ENCODE data around the gene SFXN5.

Gene SFXN5

GRCh38 chr2:72991439-72991725 is 80.1 kb downstream of the SFXN5 start:
- DNase-seq = no peak

- DNase-seq = no peak
Observed at GRCh38 chr2:72990695-72991438, 80.6 kb downstream of the SFXN5 start.

- no peak for DNase-seq
Observed at GRCh38 chr2:72989770-72990556, 81.5 kb downstream of the SFXN5 start.

GRCh38 chr2:72988726-72989273 is 82.7 kb downstream of the SFXN5 start:
- no peak for DNase-seq

- DNase-seq = no peak
Observed at GRCh38 chr2:72988041-72988440, 83.5 kb downstream of the SFXN5 start.

GRCh38 chr2:72985891-72986683 is 85.4 kb downstream of the SFXN5 start:
- DNase-seq = no peak

- DNase-seq = no peak
Observed at GRCh38 chr2:72985136-72985535, 86.4 kb downstream of the SFXN5 start.

GRCh38 chr2:72984172-72984671 is 87.3 kb downstream of the SFXN5 start:
- no peak for DNase-seq

GRCh38 chr2:72983500-72984161 is 87.9 kb downstream of the SFXN5 start:
- no peak for DNase-seq

- DNase-seq = no peak
Observed at GRCh38 chr2:72982781-72983499, 88.6 kb downstream of the SFXN5 start.

- DNase-seq = no peak
Observed at GRCh38 chr2:72982219-72982618, 89.3 kb downstream of the SFXN5 start.

- no peak for DNase-seq
Observed at GRCh38 chr2:72981536-72981935, 90.0 kb downstream of the SFXN5 start.

GRCh38 chr2:72980535-72981217 is 90.8 kb downstream of the SFXN5 start:
- DNase-seq = no peak

- DNase-seq = no peak
Observed at GRCh38 chr2:72979896-72980295, 91.6 kb downstream of the SFXN5 start.

GRCh38 chr2:72975017-72975416 is 96.5 kb downstream of the SFXN5 start:
- no peak for DNase-seq

- DNase-seq = no peak
Observed at GRCh38 chr2:72974436-72974754, 97.1 kb downstream of the SFXN5 start.

- DNase-seq = no peak
Observed at GRCh38 chr2:72973566-72974435, 97.7 kb downstream of the SFXN5 start.

- no peak for DNase-seq
Observed at GRCh38 chr2:72973137-72973535, 98.4 kb downstream of the SFXN5 start.

GRCh38 chr2:72972352-72973136 is 99.0 kb downstream of the SFXN5 start:
- DNase-seq = no peak

GRCh38 chr2:72971036-72971435 is 100.5 kb downstream of the SFXN5 start:
- DNase-seq = no peak

Measured in activated CD4-positive, CD25-positive, alpha-beta regulatory T cell treated with anti-CD3 and anti-CD28 coated beads, Interleukin-2, amount 50 U/mL, for 72 hours (primary cell).